ENCODE measurements around the gene MED1.

The MED1 gene

GRCh38 chr17:39391448-39391847 is 59.6 kb downstream of the MED1 start:
- Histone ChIP-seq H3K4me2 (ENCODE audit: low read length) (no peak overlapping the region), H3K9me3 (ENCODE audit: control insufficient read depth, insufficient read depth, low read length) (no peaks in the 10 kb centered on the region), H3F3A (ENCODE audit: control insufficient read depth, insufficient read depth) (peaks cover 4% of the 10 kb centered on the region; the same call in 1 of the 2 replicates), H3K9me2 (replicated peaks; ENCODE audit: control insufficient read depth, low read length) (no peaks in the 10 kb centered on the region), H3K27ac (ENCODE audit: low read depth, low read length) (no peak overlapping the region), H3K4me1 (ENCODE audit: control insufficient read depth, low read length) (no peaks in the 10 kb centered on the region), H3K4me3 (ENCODE audit: low read length) (no peak overlapping the region), H3K27me3 (ENCODE audit: control insufficient read depth, low read length) (no peaks in the 10 kb centered on the region), H3K36me3 (ENCODE audit: control insufficient read depth, low read length) (no peaks in the 10 kb centered on the region), H3K79me2 (ENCODE audit: control insufficient read depth, low read length) (no peaks in the 10 kb centered on the region), H4K20me1 (ENCODE audit: control insufficient read depth, insufficient read depth, low read depth, low read length) (no peaks in the 10 kb centered on the region)
- TF ChIP-seq EZH2phosphoT487 (IDR thresholded peaks at IDR 0.05; ENCODE audit: borderline replicate concordance, low read length) (no peak), CTCF (IDR thresholded peaks at IDR 0.05; ENCODE audit: low read depth, low read length, poor library complexity, severe bottlenecking) (no peak)

GRCh38 chr17:39385040-39385439 is 66.0 kb downstream of the MED1 start:
- H3K79me2 ChIP-seq (ENCODE audit: control insufficient read depth, low read length) = no peaks in the 10 kb centered on the region
- no peaks in the 10 kb centered on the region for H3K9me3 ChIP-seq (ENCODE audit: control insufficient read depth, insufficient read depth, low read length)
- no peaks in the 10 kb centered on the region for H3K36me3 ChIP-seq (ENCODE audit: control insufficient read depth, low read length)
- H3F3A ChIP-seq (ENCODE audit: control insufficient read depth, insufficient read depth) = peaks cover 4% of the 10 kb centered on the region; the same call in 1 of the 2 replicates
- H3K4me3 ChIP-seq (ENCODE audit: low read length) = no peak overlapping the region
- H3K9me2 ChIP-seq (replicated peaks; ENCODE audit: control insufficient read depth, low read length) = no peaks in the 10 kb centered on the region
- no peak overlapping the region for H3K4me2 ChIP-seq (ENCODE audit: low read length)
- H3K27me3 ChIP-seq (ENCODE audit: control insufficient read depth, low read length) = no peaks in the 10 kb centered on the region
- H3K27ac ChIP-seq (ENCODE audit: low read depth, low read length) = no peak overlapping the region
- no peaks in the 10 kb centered on the region for H3K4me1 ChIP-seq (ENCODE audit: control insufficient read depth, low read length)
- no peak for TF ChIP-seq CTCF (IDR thresholded peaks at IDR 0.05; ENCODE audit: low read depth, low read length, poor library complexity, severe bottlenecking)
- no peak for TF ChIP-seq EZH2phosphoT487 (IDR thresholded peaks at IDR 0.05; ENCODE audit: borderline replicate concordance, low read length)
- H4K20me1 ChIP-seq (ENCODE audit: control insufficient read depth, insufficient read depth, low read depth, low read length) = no peaks in the 10 kb centered on the region

- H3F3A ChIP-seq (ENCODE audit: control insufficient read depth, insufficient read depth) = no peaks in the 10 kb centered on the region
- TF ChIP-seq CTCF (IDR thresholded peaks at IDR 0.05; ENCODE audit: low read depth, low read length, poor library complexity, severe bottlenecking) = no peak
- TF ChIP-seq EZH2phosphoT487 (IDR thresholded peaks at IDR 0.05; ENCODE audit: borderline replicate concordance, low read length) = no peak
- no peak overlapping the region for H3K27ac ChIP-seq (ENCODE audit: low read depth, low read length)
- no peaks in the 10 kb centered on the region for H4K20me1 ChIP-seq (ENCODE audit: control insufficient read depth, insufficient read depth, low read depth, low read length)
- no peaks in the 10 kb centered on the region for H3K9me2 ChIP-seq (replicated peaks; ENCODE audit: control insufficient read depth, low read length)
- H3K79me2 ChIP-seq (ENCODE audit: control insufficient read depth, low read length) = no peaks in the 10 kb centered on the region
- no peaks in the 10 kb centered on the region for H3K27me3 ChIP-seq (ENCODE audit: control insufficient read depth, low read length)
- H3K4me3 ChIP-seq (ENCODE audit: low read length) = no peak overlapping the region
- no peaks in the 10 kb centered on the region for H3K9me3 ChIP-seq (ENCODE audit: control insufficient read depth, insufficient read depth, low read length)
- no peaks in the 10 kb centered on the region for H3K36me3 ChIP-seq (ENCODE audit: control insufficient read depth, low read length)
- no peak overlapping the region for H3K4me2 ChIP-seq (ENCODE audit: low read length)
- H3K4me1 ChIP-seq (ENCODE audit: control insufficient read depth, low read length) = peaks cover 5% of the 10 kb centered on the region; the same call in 1 of the 2 replicates
These were observed 70.9 kb downstream of the MED1 start for GRCh38 chr17:39380144-39380543.

Data from DOHH2 (cell line).